HepG2 (cell line): ENCODE data around the gene EPHA6. TPM values are rescaled to one million over a fixed set of nuclear protein-coding genes. Genes with fewer than 3 reads are reported as not detected.

Experiments used
- ATAC-seq: fragments of 200-7000 bp; cut with Tn5 transposase; 3 replicates; pipeline ENCODE4 v1.9.1; 2020; ENCODE audit warnings: mild to moderate bottlenecking, moderate library complexity
- BruUV-seq: library from RNA; stranded (reverse); fragments of 400-500 nt; replicated peaks from 2 replicates; lab custom pipeline; 2021; lab: Mats Ljungman, UMichigan
- CTCF ChIA-PET: fragments of 300-600 bp; formaldehyde crosslinking; extraction: SDS; loops from one replicate; lab custom pipeline; 2021; ENCODE audit warnings: low total read pairs, inconsistent platforms, low intra/inter-chr PET ratio; lab: Yijun Ruan, JAX
- POLR2A ChIA-PET: fragments of 350-600 bp; sonication (Branson Sonifier 250); formaldehyde crosslinking; loops from one replicate; lab custom pipeline; 2020; ENCODE audit warnings: antibody characterized with exemption, inconsistent platforms; lab: Yijun Ruan, JAX
- DNase-seq: peaks from one replicate; pipeline ENCODE4 v3.0.0-alpha.2; 2015; ENCODE audit warnings: low spot score
- FAIRE-seq: peaks from 3 replicates; lab custom pipeline; 2011; peaks lifted over from hg19 to GRCh38; lab: Jason Lieb, UNC
- H2AFZ ChIP-seq: one replicate; pipeline ENCODE4 v1.6.1; 2011; ENCODE audit warnings: low read length, inconsistent platforms
- H3K27ac ChIP-seq: fragments of 300-600 bp; 3 replicates; pipeline ENCODE4 v1.8.0; 2011; ENCODE audit warnings: mixed run types, mild to moderate bottlenecking, mixed read lengths, low read length, inconsistent platforms; ENCODE audit not compliant: insufficient read depth; ENCODE audit errors: extremely low read length
- H3K27me3 ChIP-seq, 2 experiments: fragments of 200-600 bp in 1 of 2; 2 replicates in 1 of 2; 3 replicates in 1 of 2; pipeline versions ENCODE4 v1.6.0 to v1.8.0; 2011; ENCODE audit warnings: low read length in 2 of 2, mild to moderate bottlenecking in 2 of 2, moderate library complexity in 2 of 2, inconsistent platforms in 1 of 2; ENCODE audit not compliant: insufficient read depth in 2 of 2, control insufficient read depth in 1 of 2
- H3K36me3 ChIP-seq, 2 experiments: fragments of 200-600 bp in 1 of 2; replicated peaks in 1 of 2; 2 replicates in 1 of 2; 3 replicates in 1 of 2; pipeline versions ENCODE4 v1.5.1 to v1.8.0; 2011; ENCODE audit warnings: low read length in 2 of 2, inconsistent platforms in 1 of 2; ENCODE audit not compliant: insufficient read depth in 2 of 2, control insufficient read depth in 1 of 2
- H3K4me1 ChIP-seq: 2 replicates; pipeline ENCODE4 v1.5.1; 2012; ENCODE audit warnings: low read length, inconsistent platforms; ENCODE audit not compliant: insufficient read depth
- H3K4me2 ChIP-seq: 2 replicates; pipeline ENCODE4 v1.6.0; 2011; ENCODE audit warnings: low read depth, low read length, inconsistent platforms
- H3K4me3 ChIP-seq, 3 experiments: fragments of 200-600 bp in 1 of 3; sonication (generic), shearing (Covaris generic) in 1 of 3; replicated peaks in 1 of 3; 2 replicates each; pipeline ENCODE4 v1.5.1; 2011 to 2016; ENCODE audit warnings: low read length in 3 of 3, inconsistent platforms in 2 of 3, low read depth in 2 of 3, mild to moderate bottlenecking in 2 of 3, control low read depth in 1 of 3, mixed read lengths in 1 of 3; ENCODE audit not compliant: insufficient read depth in 1 of 3
- H3K79me2 ChIP-seq: one replicate; pipeline ENCODE4 v1.6.1; 2011; ENCODE audit warnings: low read length, inconsistent platforms; ENCODE audit not compliant: insufficient read depth
- H3K9ac ChIP-seq: 2 replicates; pipeline ENCODE4 v1.6.0; 2011; ENCODE audit warnings: mild to moderate bottlenecking, low read depth, low read length, inconsistent platforms; ENCODE audit not compliant: insufficient read depth
- H3K9me3 ChIP-seq: 2 replicates; pipeline ENCODE4 v1.5.1; 2012; ENCODE audit warnings: mild to moderate bottlenecking, low read length
- H4K20me1 ChIP-seq: 2 replicates; pipeline ENCODE4 v1.6.0; 2011; ENCODE audit warnings: inconsistent platforms, mild to moderate bottlenecking, low read length, moderate library complexity; ENCODE audit not compliant: insufficient read depth
- BORCS8-MEF2B ChIP-seq: sonication (generic); formaldehyde crosslinking; IDR thresholded peaks from 2 replicates; pipeline ENCODE4 v1.8.0; 2022; ENCODE audit warnings: mild to moderate bottlenecking, missing genetic modification reagents
- FOXK2 ChIP-seq: fragments of 450-650 bp; IDR thresholded peaks from 2 replicates; pipeline ENCODE4 v1.6.1; 2016
- HINFP ChIP-seq: sonication (generic); formaldehyde crosslinking; IDR thresholded peaks from 2 replicates; pipeline ENCODE4 v1.4.0; 2020; ENCODE audit warnings: low read depth, mild to moderate bottlenecking, missing genetic modification reagents
- NFKBIZ ChIP-seq: IDR thresholded peaks from 2 replicates; pipeline ENCODE4 v1.6.1; 2018; ENCODE audit warnings: missing genetic modification reagents, missing compliant biosample characterization
- PAWR ChIP-seq: sonication (generic); formaldehyde crosslinking; IDR thresholded peaks from 2 replicates; pipeline ENCODE4 v1.4.0; 2020; ENCODE audit warnings: missing genetic modification reagents, mild to moderate bottlenecking, borderline replicate concordance
- PHF21A ChIP-seq: sonication (generic); formaldehyde crosslinking; IDR thresholded peaks from 2 replicates; pipeline ENCODE4 v1.5.0; 2020; ENCODE audit warnings: mild to moderate bottlenecking, missing genetic modification reagents
- POLR2AphosphoS2 ChIP-seq: IDR thresholded peaks from 2 replicates; pipeline ENCODE4 v1.6.1; 2011; ENCODE audit warnings: low read depth, low read length, improper control_type of control experiment
- RBFOX2 ChIP-seq: fragments of 200-400 bp; formaldehyde crosslinking; IDR thresholded peaks from 2 replicates; pipeline ENCODE4 v1.6.1; 2017; ENCODE audit warnings: low read depth, mild to moderate bottlenecking, low read length
- RFXAP ChIP-seq: sonication (generic); formaldehyde crosslinking; IDR thresholded peaks from 2 replicates; pipeline ENCODE4 v1.4.0; 2020; ENCODE audit warnings: missing genetic modification reagents, borderline replicate concordance
- ZFP37 ChIP-seq: sonication (generic); formaldehyde crosslinking; IDR thresholded peaks from 2 replicates; pipeline ENCODE4 v1.4.0; 2020; ENCODE audit warnings: missing genetic modification reagents, borderline replicate concordance
- ZNF121 ChIP-seq: sonication (generic); formaldehyde crosslinking; IDR thresholded peaks from 2 replicates; pipeline ENCODE4 v1.5.0; 2020; ENCODE audit warnings: mild to moderate bottlenecking, missing genetic modification reagents
- ZNF570 ChIP-seq: sonication (generic); formaldehyde crosslinking; IDR thresholded peaks from 2 replicates; pipeline ENCODE4 v1.4.0; 2020; ENCODE audit warnings: mild to moderate bottlenecking, missing genetic modification reagents, borderline replicate concordance
- ZNF749 ChIP-seq: sonication (generic); formaldehyde crosslinking; IDR thresholded peaks from 2 replicates; pipeline ENCODE4 v1.8.0; 2022; ENCODE audit warnings: mild to moderate bottlenecking, missing genetic modification reagents, moderate library complexity, borderline replicate concordance
- ZSCAN12 ChIP-seq: sonication (generic); formaldehyde crosslinking; IDR thresholded peaks from 2 replicates; pipeline ENCODE4 v1.9.0; 2021; ENCODE audit warnings: mild to moderate bottlenecking, missing genetic modification reagents
- WGBS: methylation state at CpG from one replicate; pipeline ENCODE4 v1.1.6; 2017; ENCODE audit warnings: low lambda C conversion rate; 5-methylcytosine and 5-hydroxymethylcytosine counted together
- in situ Hi-C: cut with HindIII; loops from 2 replicates; pipeline ENCODE4 v1.10.0; 2017; ENCODE audit warnings: low pct_unique_long_range_greater_than_20kb; ENCODE audit not compliant: extremely low pct_ligation_motif_present
- intact Hi-C: fragments of 100-400 bp; cut with micrococcal nuclease; formaldehyde crosslinking; loops from one replicate; pipeline ENCODE4 v1.10.0; 2022; ENCODE audit not compliant: unreplicated experiment
- polyA plus RNA-seq, 8 experiments: library from polyadenylated mRNA; depleted of rRNA in 3 of 8; stranded (reverse) in 7 of 8; unstranded in 1 of 8; fragments of >200 nt; fragmentation: Illumina TruSeq in 4 of 8; extraction: Trizol in 4 of 8; gene quantifications; 2 replicates each; pipeline versions ENCODE4 v1.2.1 to v1.2.3, GENCODE V29; 2011 to 2016; ENCODE audit warnings: low read depth in 4 of 8, missing spikeins in 1 of 8, mixed read lengths in 1 of 8; ENCODE audit not compliant: insufficient read depth in 1 of 8
- total RNA-seq, 5 experiments: library from RNA; depleted of rRNA; stranded (reverse); fragments of >200 nt; fragmentation: Illumina TruSeq; extraction: Trizol; gene quantifications; 2 replicates each; pipeline ENCODE4 v1.2.3, GENCODE V29; 2016; ENCODE audit warnings: low read depth in 1 of 5
- TF ChIP-seq, protein P1 (sequence below): sonication (generic); formaldehyde crosslinking; IDR thresholded peaks from 2 replicates; pipeline ENCODE4 v1.5.0; 2020; ENCODE audit warnings: mild to moderate bottlenecking, missing genetic modification reagents, moderate library complexity
- TF ChIP-seq, protein P2 (sequence below): sonication (generic); formaldehyde crosslinking; IDR thresholded peaks from 2 replicates; pipeline ENCODE4 v1.4.0; 2020; ENCODE audit warnings: missing genetic modification reagents, borderline replicate concordance
- TF ChIP-seq, protein P3 (sequence below): sonication (generic); formaldehyde crosslinking; IDR thresholded peaks from 2 replicates; pipeline ENCODE4 v1.5.0; 2020; ENCODE audit warnings: missing genetic modification reagents

The EPHA6 gene
- total and polyA plus RNA-seq, 2 of the 13 experiments (the other 11 are each of a cell fraction or from before 2014, with no cell fraction given), result not detected

DNA sequence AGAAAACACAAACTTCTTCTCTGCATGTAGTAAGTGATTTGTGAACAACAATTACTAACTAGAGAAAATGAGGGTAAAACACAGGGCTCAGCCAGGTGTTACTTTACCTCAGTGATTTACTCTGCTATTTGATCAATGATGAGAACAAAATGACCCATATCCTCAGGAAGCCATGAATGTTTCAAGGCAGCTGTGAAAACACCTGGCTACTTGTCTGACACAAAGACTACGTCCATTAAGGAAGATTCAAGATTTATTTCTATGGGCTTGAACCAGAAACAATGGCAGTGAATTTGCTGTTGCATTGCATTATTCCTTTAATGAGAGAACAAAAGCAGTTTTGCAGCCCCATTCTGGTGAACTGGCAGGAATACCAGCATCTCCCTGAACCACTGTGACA lies 575.5 kb downstream of the EPHA6 start:
- WGBS, result 0% methylated on average over 1 of the region's 1 CpG
- Histone ChIP-seq H3K4me3 (no peak overlapping the region), H3K9ac (no peak overlapping the region), H3K4me1 (0 out of 2 replicates have a peak, but pooled peaks cover 6% of the 10 kb centered on the region), H3K36me3 (no peaks in the 10 kb centered on the region), H3K4me2 (no peak overlapping the region), H3K9me3 (peaks cover 17% of the 10 kb centered on the region), H4K20me1 (no peaks in the 10 kb centered on the region), H3K27me3 (no peaks in the 10 kb centered on the region), H3K27ac (no peak overlapping the region), H3K79me2 (no peaks in the 10 kb centered on the region), H2AFZ (no peak overlapping the region)
- intact Hi-C loops, result no loop called here
- BruUV-seq, result no TSS peak
- in situ Hi-C loops, result no loop called here
- no peak for ATAC-seq
- DNase-seq, result no peak
- CTCF ChIA-PET, result no interaction called here
- no peak for FAIRE-seq
- POLR2A ChIA-PET, result no interaction called here
- TF ChIP-seq ZFP37 (CRISPR knock-in tag) (no peak), NFKBIZ (CRISPR knock-in tag) (no peak), BORCS8-MEF2B (CRISPR knock-in tag) (no peak), FOXK2 (no peak), POLR2AphosphoS2 (no peak), RBFOX2 (no peak), ZNF749 (CRISPR knock-in tag) (no peak), PAWR (CRISPR knock-in tag) (no peak), RFXAP (CRISPR knock-in tag) (no peak), ZNF121 (CRISPR knock-in tag) (no peak), ZNF570 (no peak), PHF21A (CRISPR knock-in tag) (no peak), ZSCAN12 (CRISPR knock-in tag) (no peak), HINFP (CRISPR knock-in tag) (no peak)
- TF ChIP-seq, protein P1, sequence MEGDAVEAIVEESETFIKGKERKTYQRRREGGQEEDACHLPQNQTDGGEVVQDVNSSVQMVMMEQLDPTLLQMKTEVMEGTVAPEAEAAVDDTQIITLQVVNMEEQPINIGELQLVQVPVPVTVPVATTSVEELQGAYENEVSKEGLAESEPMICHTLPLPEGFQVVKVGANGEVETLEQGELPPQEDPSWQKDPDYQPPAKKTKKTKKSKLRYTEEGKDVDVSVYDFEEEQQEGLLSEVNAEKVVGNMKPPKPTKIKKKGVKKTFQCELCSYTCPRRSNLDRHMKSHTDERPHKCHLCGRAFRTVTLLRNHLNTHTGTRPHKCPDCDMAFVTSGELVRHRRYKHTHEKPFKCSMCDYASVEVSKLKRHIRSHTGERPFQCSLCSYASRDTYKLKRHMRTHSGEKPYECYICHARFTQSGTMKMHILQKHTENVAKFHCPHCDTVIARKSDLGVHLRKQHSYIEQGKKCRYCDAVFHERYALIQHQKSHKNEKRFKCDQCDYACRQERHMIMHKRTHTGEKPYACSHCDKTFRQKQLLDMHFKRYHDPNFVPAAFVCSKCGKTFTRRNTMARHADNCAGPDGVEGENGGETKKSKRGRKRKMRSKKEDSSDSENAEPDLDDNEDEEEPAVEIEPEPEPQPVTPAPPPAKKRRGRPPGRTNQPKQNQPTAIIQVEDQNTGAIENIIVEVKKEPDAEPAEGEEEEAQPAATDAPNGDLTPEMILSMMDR (CRISPR knock-in tag), result no peak
- TF ChIP-seq, protein P2, sequence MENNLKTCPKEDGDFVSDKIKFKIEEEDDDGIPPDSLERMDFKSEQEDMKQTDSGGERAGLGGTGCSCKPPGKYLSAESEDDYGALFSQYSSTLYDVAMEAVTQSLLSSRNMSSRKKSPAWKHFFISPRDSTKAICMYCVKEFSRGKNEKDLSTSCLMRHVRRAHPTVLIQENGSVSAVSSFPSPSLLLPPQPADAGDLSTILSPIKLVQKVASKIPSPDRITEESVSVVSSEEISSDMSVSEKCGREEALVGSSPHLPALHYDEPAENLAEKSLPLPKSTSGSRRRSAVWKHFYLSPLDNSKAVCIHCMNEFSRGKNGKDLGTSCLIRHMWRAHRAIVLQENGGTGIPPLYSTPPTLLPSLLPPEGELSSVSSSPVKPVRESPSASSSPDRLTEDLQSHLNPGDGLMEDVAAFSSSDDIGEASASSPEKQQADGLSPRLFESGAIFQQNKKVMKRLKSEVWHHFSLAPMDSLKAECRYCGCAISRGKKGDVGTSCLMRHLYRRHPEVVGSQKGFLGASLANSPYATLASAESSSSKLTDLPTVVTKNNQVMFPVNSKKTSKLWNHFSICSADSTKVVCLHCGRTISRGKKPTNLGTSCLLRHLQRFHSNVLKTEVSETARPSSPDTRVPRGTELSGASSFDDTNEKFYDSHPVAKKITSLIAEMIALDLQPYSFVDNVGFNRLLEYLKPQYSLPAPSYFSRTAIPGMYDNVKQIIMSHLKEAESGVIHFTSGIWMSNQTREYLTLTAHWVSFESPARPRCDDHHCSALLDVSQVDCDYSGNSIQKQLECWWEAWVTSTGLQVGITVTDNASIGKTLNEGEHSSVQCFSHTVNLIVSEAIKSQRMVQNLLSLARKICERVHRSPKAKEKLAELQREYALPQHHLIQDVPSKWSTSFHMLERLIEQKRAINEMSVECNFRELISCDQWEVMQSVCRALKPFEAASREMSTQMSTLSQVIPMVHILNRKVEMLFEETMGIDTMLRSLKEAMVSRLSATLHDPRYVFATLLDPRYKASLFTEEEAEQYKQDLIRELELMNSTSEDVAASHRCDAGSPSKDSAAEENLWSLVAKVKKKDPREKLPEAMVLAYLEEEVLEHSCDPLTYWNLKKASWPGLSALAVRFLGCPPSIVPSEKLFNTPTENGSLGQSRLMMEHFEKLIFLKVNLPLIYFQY (CRISPR knock-in tag), result no peak
- TF ChIP-seq, protein P3, sequence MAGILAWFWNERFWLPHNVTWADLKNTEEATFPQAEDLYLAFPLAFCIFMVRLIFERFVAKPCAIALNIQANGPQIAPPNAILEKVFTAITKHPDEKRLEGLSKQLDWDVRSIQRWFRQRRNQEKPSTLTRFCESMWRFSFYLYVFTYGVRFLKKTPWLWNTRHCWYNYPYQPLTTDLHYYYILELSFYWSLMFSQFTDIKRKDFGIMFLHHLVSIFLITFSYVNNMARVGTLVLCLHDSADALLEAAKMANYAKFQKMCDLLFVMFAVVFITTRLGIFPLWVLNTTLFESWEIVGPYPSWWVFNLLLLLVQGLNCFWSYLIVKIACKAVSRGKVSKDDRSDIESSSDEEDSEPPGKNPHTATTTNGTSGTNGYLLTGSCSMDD (CRISPR knock-in tag), result no peak
